Brain microvascular endothelial cell (primary cell): ENCODE data around the gene PSMD5.

Experiments used
- DNase-seq: peaks from one replicate; pipeline ENCODE4 v3.0.0-alpha.2; 2020
- H3K27ac ChIP-seq: fragments of 250-450 bp; sonication (Bioruptor Pico); 2 replicates; pipeline ENCODE4 v1.5.1; 2020; ENCODE audit warnings: mild to moderate bottlenecking, moderate library complexity
- H3K27me3 ChIP-seq: fragments of 250-450 bp; sonication (Bioruptor Pico); replicated peaks from 2 replicates; pipeline ENCODE4 v1.5.1; 2020; ENCODE audit warnings: mild to moderate bottlenecking
- H3K36me3 ChIP-seq: fragments of 250-450 bp; sonication (Bioruptor Pico); replicated peaks from 2 replicates; pipeline ENCODE4 v1.5.1; 2020; ENCODE audit warnings: mild to moderate bottlenecking
- H3K4me3 ChIP-seq: 2 replicates; pipeline ENCODE4 v1.5.1; 2011; ENCODE audit warnings: low read depth, mild to moderate bottlenecking, control low read depth, low read length, moderate library complexity
- in situ Hi-C: cut with HindIII; loops from 2 replicates; pipeline ENCODE4 v1.10.0; 2017; ENCODE audit warnings: low sequenced_read_pairs, low pct_ligation_motif_present
- TF ChIP-seq, protein P1 (sequence below): IDR thresholded peaks from 2 replicates; pipeline ENCODE4 v1.5.1; 2011; ENCODE audit warnings: low read depth, mild to moderate bottlenecking, moderate library complexity, low read length, control low read depth, inconsistent platforms; ENCODE audit errors: missing control alignments

PSMD5 gene

DNA sequence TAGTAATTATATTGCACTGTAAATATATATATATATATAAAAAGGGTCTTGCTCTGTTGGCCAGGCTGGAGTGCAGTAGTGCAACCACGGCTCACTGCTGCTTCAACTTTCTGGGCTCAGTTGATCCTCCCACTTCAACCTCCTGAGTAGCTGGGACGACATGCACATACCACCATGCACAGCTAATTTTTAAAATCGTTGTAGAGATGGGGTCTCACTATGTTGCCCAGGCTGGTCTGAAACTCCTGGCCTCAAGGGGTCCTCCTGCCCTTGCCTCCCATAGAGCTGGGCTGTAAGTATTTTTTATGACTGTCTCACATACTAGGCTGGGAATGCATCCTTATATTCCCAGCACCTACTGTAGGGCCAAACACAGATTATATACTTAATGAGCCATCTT is 11.9 kb downstream of the PSMD5 start:
- in situ Hi-C loops, result no loop called here
- peaks cover 52% of the 10 kb centered on the region for H3K36me3 ChIP-seq
- TF ChIP-seq, protein P1, sequence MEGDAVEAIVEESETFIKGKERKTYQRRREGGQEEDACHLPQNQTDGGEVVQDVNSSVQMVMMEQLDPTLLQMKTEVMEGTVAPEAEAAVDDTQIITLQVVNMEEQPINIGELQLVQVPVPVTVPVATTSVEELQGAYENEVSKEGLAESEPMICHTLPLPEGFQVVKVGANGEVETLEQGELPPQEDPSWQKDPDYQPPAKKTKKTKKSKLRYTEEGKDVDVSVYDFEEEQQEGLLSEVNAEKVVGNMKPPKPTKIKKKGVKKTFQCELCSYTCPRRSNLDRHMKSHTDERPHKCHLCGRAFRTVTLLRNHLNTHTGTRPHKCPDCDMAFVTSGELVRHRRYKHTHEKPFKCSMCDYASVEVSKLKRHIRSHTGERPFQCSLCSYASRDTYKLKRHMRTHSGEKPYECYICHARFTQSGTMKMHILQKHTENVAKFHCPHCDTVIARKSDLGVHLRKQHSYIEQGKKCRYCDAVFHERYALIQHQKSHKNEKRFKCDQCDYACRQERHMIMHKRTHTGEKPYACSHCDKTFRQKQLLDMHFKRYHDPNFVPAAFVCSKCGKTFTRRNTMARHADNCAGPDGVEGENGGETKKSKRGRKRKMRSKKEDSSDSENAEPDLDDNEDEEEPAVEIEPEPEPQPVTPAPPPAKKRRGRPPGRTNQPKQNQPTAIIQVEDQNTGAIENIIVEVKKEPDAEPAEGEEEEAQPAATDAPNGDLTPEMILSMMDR, result no peak
- no peak overlapping the region for H3K27ac ChIP-seq
- H3K27me3 ChIP-seq, result no peaks in the 10 kb centered on the region
- DNase-seq, result no peak
- H3K4me3 ChIP-seq, result no peak overlapping the region

DNA sequence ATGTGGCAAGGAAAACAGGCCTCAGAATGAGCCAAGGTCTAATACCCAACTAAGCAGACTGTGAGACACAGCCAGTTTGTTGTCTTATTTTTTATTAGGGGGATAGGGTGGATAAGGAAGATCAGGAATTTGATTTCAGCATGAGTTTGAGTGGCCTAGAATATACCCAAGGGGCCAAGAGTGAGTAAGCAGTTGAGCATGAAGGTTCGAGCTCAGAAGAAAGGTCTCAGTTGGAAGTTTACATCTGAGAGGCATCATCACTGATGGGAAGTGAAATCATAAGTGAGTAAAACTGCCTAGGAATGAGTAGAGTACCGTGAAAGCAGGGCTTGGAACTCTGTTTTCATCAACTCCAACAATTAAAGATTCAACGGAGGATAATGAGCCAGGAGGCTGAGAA is 12.6 kb downstream of the PSMD5 start:
- Histone ChIP-seq H3K27ac (no peak overlapping the region), H3K4me3 (no peak overlapping the region), H3K27me3 (no peaks in the 10 kb centered on the region), H3K36me3 (peaks cover 49% of the 10 kb centered on the region)
- TF ChIP-seq, protein P1, result no peak
- peak; percentile 24 for DNase-seq
- in situ Hi-C loops, result no loop called here

DNA sequence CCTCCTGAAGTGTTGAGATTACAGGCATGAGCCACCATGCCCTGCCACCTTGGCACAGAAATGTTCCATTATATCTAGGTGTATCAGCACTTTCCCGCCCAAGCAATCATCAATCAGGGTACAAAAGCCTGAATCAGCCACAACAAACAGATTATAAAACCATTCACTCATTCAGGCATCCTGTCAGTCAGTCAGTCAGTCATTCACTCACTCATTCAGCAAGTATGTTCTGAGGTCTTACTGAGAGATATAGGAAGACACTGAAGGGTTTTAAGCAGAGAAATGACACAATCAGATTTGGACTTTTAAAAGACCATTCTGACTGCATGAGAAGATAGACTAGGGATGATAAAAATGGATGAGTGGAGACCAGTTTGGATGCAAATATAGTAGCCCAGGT is 13.1 kb downstream of the PSMD5 start:
- peaks cover 45% of the 10 kb centered on the region for H3K36me3 ChIP-seq
- TF ChIP-seq, protein P1, result no peak
- DNase-seq, result no peak
- H3K4me3 ChIP-seq, result no peak overlapping the region
- H3K27ac ChIP-seq, result no peak overlapping the region
- H3K27me3 ChIP-seq, result no peaks in the 10 kb centered on the region
- in situ Hi-C loops, result no loop called here

DNA sequence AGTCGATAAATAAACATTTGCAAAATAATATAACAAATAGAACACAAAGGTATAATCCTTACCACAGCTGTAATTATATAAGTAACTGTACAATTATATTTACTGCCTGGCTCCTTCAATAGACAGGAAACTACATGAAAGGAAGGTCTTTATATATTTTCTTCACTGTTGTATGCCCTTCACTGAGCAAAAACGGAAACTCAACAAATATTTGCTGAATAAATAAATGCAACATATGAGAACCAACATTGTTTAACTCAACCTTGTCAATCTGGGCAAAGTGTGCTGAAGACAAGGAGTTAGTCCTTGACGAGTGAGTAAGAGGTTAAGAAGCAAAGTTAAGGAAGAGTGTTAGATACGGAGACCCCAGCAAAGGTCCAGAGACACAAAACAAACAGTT is 22.6 kb downstream of the PSMD5 start:
- in situ Hi-C loops, result no loop called here
- Histone ChIP-seq H3K36me3 (peaks cover 50% of the 10 kb centered on the region), H3K27ac (no peak overlapping the region), H3K4me3 (no peak overlapping the region), H3K27me3 (no peaks in the 10 kb centered on the region)
- TF ChIP-seq, protein P1, result no peak
- no peak for DNase-seq

DNA sequence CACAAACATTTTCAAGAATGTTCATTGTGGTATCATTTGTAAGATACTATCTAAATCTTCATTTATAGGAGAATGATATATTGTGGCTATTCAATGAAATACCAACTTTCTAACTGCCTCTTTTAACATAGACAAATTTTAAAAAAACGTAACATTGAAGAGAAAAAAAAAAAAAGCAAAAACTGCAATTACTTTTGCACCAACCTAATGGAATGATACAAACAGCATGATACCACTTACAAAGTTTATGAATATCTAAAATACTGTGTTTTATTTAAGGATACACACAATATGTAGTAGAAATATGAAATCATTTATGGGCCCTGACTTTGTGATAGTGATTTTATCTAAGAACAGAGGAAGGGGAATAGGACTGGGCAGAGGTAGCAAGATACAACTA is 24.1 kb downstream of the PSMD5 start:
- in situ Hi-C loops, result no loop called here
- no peak for DNase-seq
- H3K36me3 ChIP-seq, result peaks cover 42% of the 10 kb centered on the region

DNA sequence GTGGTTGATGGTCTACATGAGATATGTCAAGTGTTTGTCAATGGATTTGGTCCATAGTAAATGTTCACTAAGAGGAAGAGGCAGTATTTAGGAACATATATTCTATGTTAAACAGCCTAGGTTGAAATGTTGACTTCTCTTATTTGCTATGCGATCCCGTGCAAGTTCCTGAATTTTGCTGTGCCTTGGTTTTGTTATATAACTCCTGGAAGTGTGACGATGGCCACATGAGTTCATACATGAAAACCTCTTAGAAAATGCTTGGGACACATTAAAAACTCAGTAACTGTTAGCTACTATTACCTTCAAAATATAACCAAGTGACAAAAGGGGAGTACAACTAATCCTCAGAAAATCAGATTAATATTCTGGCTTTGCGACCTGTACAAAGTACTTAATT is 27.6 kb downstream of the PSMD5 start:
- in situ Hi-C loops, result no loop called here
- no peak for DNase-seq
- Histone ChIP-seq H3K36me3 (peaks cover 18% of the 10 kb centered on the region), H3K27ac (no peak overlapping the region), H3K27me3 (no peaks in the 10 kb centered on the region), H3K4me3 (no peak overlapping the region)
- TF ChIP-seq, protein P1, result no peak

More for the DNA sequence above, 24.1 kb downstream of the PSMD5 start:
- TF ChIP-seq, protein P1, result no peak
- Histone ChIP-seq H3K27ac (no peak overlapping the region), H3K4me3 (no peak overlapping the region), H3K27me3 (no peaks in the 10 kb centered on the region)
